ENCODE data around the gene ATP1A4. TPM values are rescaled to one million over a fixed set of nuclear protein-coding genes. Genes with fewer than 3 reads are reported as not detected.

Gene ATP1A4
- total and polyA plus RNA-seq, 2 of the 8 experiments (the other 6 are each of a cell fraction or from before 2014, with no cell fraction given): 0.48 to 0.61 TPM

DNA sequence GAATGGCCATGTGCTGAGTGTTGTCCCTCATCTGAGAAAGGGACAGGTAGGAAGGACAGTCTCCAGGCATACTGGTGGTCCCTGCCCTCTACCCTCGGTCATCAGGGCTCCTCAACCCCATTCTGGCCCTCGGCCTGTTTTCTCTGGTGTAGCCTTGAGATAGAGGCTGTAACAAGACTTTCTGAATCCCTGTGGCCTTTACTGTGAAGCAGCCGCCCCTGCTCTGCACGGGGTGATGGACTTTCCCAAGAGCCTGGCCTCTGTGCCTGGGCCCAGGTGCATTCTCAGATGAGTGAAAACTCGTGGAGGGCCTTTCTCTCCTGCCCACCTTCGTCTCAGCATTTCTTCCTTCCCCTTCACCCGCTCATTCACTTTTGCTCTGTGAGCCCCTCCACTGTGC, 36.0 kb downstream of the ATP1A4 start (continued):
- TF ChIP-seq, protein P1, sequence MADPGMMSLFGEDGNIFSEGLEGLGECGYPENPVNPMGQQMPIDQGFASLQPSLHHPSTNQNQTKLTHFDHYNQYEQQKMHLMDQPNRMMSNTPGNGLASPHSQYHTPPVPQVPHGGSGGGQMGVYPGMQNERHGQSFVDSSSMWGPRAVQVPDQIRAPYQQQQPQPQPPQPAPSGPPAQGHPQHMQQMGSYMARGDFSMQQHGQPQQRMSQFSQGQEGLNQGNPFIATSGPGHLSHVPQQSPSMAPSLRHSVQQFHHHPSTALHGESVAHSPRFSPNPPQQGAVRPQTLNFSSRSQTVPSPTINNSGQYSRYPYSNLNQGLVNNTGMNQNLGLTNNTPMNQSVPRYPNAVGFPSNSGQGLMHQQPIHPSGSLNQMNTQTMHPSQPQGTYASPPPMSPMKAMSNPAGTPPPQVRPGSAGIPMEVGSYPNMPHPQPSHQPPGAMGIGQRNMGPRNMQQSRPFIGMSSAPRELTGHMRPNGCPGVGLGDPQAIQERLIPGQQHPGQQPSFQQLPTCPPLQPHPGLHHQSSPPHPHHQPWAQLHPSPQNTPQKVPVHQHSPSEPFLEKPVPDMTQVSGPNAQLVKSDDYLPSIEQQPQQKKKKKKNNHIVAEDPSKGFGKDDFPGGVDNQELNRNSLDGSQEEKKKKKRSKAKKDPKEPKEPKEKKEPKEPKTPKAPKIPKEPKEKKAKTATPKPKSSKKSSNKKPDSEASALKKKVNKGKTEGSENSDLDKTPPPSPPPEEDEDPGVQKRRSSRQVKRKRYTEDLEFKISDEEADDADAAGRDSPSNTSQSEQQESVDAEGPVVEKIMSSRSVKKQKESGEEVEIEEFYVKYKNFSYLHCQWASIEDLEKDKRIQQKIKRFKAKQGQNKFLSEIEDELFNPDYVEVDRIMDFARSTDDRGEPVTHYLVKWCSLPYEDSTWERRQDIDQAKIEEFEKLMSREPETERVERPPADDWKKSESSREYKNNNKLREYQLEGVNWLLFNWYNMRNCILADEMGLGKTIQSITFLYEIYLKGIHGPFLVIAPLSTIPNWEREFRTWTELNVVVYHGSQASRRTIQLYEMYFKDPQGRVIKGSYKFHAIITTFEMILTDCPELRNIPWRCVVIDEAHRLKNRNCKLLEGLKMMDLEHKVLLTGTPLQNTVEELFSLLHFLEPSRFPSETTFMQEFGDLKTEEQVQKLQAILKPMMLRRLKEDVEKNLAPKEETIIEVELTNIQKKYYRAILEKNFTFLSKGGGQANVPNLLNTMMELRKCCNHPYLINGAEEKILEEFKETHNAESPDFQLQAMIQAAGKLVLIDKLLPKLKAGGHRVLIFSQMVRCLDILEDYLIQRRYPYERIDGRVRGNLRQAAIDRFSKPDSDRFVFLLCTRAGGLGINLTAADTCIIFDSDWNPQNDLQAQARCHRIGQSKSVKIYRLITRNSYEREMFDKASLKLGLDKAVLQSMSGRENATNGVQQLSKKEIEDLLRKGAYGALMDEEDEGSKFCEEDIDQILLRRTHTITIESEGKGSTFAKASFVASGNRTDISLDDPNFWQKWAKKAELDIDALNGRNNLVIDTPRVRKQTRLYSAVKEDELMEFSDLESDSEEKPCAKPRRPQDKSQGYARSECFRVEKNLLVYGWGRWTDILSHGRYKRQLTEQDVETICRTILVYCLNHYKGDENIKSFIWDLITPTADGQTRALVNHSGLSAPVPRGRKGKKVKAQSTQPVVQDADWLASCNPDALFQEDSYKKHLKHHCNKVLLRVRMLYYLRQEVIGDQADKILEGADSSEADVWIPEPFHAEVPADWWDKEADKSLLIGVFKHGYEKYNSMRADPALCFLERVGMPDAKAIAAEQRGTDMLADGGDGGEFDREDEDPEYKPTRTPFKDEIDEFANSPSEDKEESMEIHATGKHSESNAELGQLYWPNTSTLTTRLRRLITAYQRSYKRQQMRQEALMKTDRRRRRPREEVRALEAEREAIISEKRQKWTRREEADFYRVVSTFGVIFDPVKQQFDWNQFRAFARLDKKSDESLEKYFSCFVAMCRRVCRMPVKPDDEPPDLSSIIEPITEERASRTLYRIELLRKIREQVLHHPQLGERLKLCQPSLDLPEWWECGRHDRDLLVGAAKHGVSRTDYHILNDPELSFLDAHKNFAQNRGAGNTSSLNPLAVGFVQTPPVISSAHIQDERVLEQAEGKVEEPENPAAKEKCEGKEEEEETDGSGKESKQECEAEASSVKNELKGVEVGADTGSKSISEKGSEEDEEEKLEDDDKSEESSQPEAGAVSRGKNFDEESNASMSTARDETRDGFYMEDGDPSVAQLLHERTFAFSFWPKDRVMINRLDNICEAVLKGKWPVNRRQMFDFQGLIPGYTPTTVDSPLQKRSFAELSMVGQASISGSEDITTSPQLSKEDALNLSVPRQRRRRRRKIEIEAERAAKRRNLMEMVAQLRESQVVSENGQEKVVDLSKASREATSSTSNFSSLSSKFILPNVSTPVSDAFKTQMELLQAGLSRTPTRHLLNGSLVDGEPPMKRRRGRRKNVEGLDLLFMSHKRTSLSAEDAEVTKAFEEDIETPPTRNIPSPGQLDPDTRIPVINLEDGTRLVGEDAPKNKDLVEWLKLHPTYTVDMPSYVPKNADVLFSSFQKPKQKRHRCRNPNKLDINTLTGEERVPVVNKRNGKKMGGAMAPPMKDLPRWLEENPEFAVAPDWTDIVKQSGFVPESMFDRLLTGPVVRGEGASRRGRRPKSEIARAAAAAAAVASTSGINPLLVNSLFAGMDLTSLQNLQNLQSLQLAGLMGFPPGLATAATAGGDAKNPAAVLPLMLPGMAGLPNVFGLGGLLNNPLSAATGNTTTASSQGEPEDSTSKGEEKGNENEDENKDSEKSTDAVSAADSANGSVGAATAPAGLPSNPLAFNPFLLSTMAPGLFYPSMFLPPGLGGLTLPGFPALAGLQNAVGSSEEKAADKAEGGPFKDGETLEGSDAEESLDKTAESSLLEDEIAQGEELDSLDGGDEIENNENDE (IDR thresholded peaks at IDR 0.05; ENCODE audit: insufficient replicate concordance, low read length): no peak
- TF ChIP-seq SP2 (IDR thresholded peaks at IDR 0.05; ENCODE audit: low read length): no peak
- TF ChIP-seq SIX5 (IDR thresholded peaks at IDR 0.05; ENCODE audit: low read depth, low read length): no peak
